Calu3 (cell line): Measurements from ENCODE around the gene MLPH. TPM values are rescaled to one million over a fixed set of nuclear protein-coding genes. Genes with fewer than 3 reads are reported as not detected.
A peak's percentile ranks its signal among the peaks of the same experiment; 100 is the strongest.

Experiments
- BruUV-seq: library from RNA; stranded (reverse); fragments of 400-500 nt; replicated peaks from 2 replicates; lab custom pipeline; 2021; lab: Mats Ljungman, UMichigan
- CTCF ChIA-PET: fragments of 300-600 bp; sonication (Branson Sonifier 250); formaldehyde crosslinking; loops from one replicate; lab custom pipeline; 2022; ENCODE audit warnings: antibody characterized with exemption; lab: Charles Lee
- DNase-seq: peaks from one replicate; pipeline ENCODE4 v3.0.0; 2022
- H3K27ac Mint-ChIP-seq: one replicate; pipeline ENCODE4 v1.8.0; 2022; ENCODE audit warnings: mixed read lengths; ENCODE audit not compliant: unreplicated experiment
- H3K27me3 Mint-ChIP-seq: one replicate; pipeline ENCODE4 v1.8.0; 2022; ENCODE audit warnings: mixed read lengths; ENCODE audit not compliant: unreplicated experiment
- H3K36me3 Mint-ChIP-seq: one replicate; pipeline ENCODE4 v1.8.0; 2022; ENCODE audit warnings: mild to moderate bottlenecking, moderate library complexity, mixed read lengths; ENCODE audit not compliant: insufficient read depth, unreplicated experiment
- H3K4me1 Mint-ChIP-seq: one replicate; pipeline ENCODE4 v1.8.0; 2022; ENCODE audit warnings: mild to moderate bottlenecking, low read depth, mixed read lengths; ENCODE audit not compliant: unreplicated experiment
- H3K4me3 Mint-ChIP-seq: one replicate; pipeline ENCODE4 v1.8.0; 2022; ENCODE audit warnings: mild to moderate bottlenecking, low read depth, moderate library complexity, mixed read lengths; ENCODE audit not compliant: unreplicated experiment
- H3K9me3 Mint-ChIP-seq: one replicate; pipeline ENCODE4 v1.8.0; 2022; ENCODE audit warnings: low read depth, mixed read lengths; ENCODE audit not compliant: unreplicated experiment
- CTCF ChIP-seq: fragments of 200-600 bp; IDR thresholded peaks from one replicate; pipeline ENCODE4 v1.8.0; 2022; ENCODE audit warnings: antibody characterized with exemption; ENCODE audit not compliant: unreplicated experiment
- intact Hi-C: fragments of 100-400 bp; cut with micrococcal nuclease; formaldehyde crosslinking; loops from one replicate; pipeline ENCODE4 v1.10.0; 2022; ENCODE audit not compliant: unreplicated experiment
- total RNA-seq: library from RNA; stranded (reverse); gene quantifications from 2 replicates; pipeline ENCODE4 v1.2.3, GENCODE V29; 2022

The MLPH gene
- total RNA-seq, 1 experiment from 2014 or later, result 39.8 TPM

- Mint-ChIP-seq H3K9me3 (no peaks in the 10 kb centered on the region), H3K4me1 (peaks cover 20% of the 10 kb centered on the region), H3K4me3 (no peak overlapping the region), H3K27me3 (peaks cover 12% of the 10 kb centered on the region), H3K36me3 (peaks cover 5% of the 10 kb centered on the region), H3K27ac (no peak overlapping the region)
- CTCF ChIA-PET, result no interaction called here
- no peak for TF ChIP-seq CTCF
- DNase-seq, result no peak
- intact Hi-C loops, result loop anchor here (5.0 to 10.0 kb wide), 3 partner anchors 148 to 445 kb away; no protein-coding TSS in a partner anchor
- BruUV-seq, result no TSS peak
These were observed 82.8 kb downstream of the MLPH start for GRCh38 chr2:237569896-237570295.

GRCh38 chr2:237570776-237571335, 83.8 kb downstream of the MLPH start:
- BruUV-seq, result no TSS peak
- TF ChIP-seq CTCF, result no peak
- H3K27me3 Mint-ChIP-seq, result peaks cover 12% of the 10 kb centered on the region
- H3K27ac Mint-ChIP-seq, result no peak overlapping the region
- H3K4me1 Mint-ChIP-seq, result peaks cover 28% of the 10 kb centered on the region
- H3K4me3 Mint-ChIP-seq, result no peak overlapping the region
- peaks cover 12% of the 10 kb centered on the region for H3K36me3 Mint-ChIP-seq
- H3K9me3 Mint-ChIP-seq, result no peaks in the 10 kb centered on the region
- CTCF ChIA-PET, result interaction anchor here (1.9 kb wide), 1 partner anchor 151 kb away, joined by 8 read pairs; no protein-coding TSS in a partner anchor
- DNase-seq, result no peak
- intact Hi-C loops, result loop anchor here (1.0 to 10.0 kb wide), 4 partner anchors 149 to 446 kb away; no protein-coding TSS in a partner anchor

- no peak for DNase-seq
- intact Hi-C loops, result loop anchor here (1.0 to 10.0 kb wide), 4 partner anchors 149 to 447 kb away; no protein-coding TSS in a partner anchor
- Mint-ChIP-seq H3K4me3 (no peak overlapping the region), H3K4me1 (peaks cover 31% of the 10 kb centered on the region), H3K36me3 (peaks cover 19% of the 10 kb centered on the region), H3K27me3 (peaks cover 12% of the 10 kb centered on the region), H3K9me3 (no peaks in the 10 kb centered on the region), H3K27ac (no peak overlapping the region)
- TF ChIP-seq CTCF, result no peak
- CTCF ChIA-PET, result interaction anchor here (0.6 to 2.7 kb wide), 21 partner anchors 14 to 450 kb away, joined by 3 to 58 read pairs (median 5); partner anchors contain the start of gene RAB17
- no TSS peak for BruUV-seq
These were observed 84.5 kb downstream of the MLPH start for GRCh38 chr2:237571551-237571950.

- peaks cover 33% of the 10 kb centered on the region for H3K4me1 Mint-ChIP-seq
- peak; percentile 93 for DNase-seq
- peak; percentile 98 for TF ChIP-seq CTCF
- no peak overlapping the region for H3K27ac Mint-ChIP-seq
- intact Hi-C loops, result loop anchor here (1.0 to 10.0 kb wide), 5 partner anchors 59 to 447 kb away; no protein-coding TSS in a partner anchor
- peak overlapping the region; percentile 47 for H3K4me3 Mint-ChIP-seq
- H3K36me3 Mint-ChIP-seq, result peaks cover 25% of the 10 kb centered on the region
- peaks cover 10% of the 10 kb centered on the region for H3K27me3 Mint-ChIP-seq
- CTCF ChIA-PET, result interaction anchor here (0.6 to 2.7 kb wide), 21 partner anchors 14 to 450 kb away, joined by 3 to 58 read pairs (median 5); partner anchors contain the start of gene RAB17
- H3K9me3 Mint-ChIP-seq, result no peaks in the 10 kb centered on the region
- no TSS peak for BruUV-seq
These were observed 85.1 kb downstream of the MLPH start for GRCh38 chr2:237572021-237572741.
